Glutamatergic neuron (in vitro differentiated cells): ENCODE results near the gene C4A. TPM values are rescaled to one million over a fixed set of nuclear protein-coding genes. Genes with fewer than 3 reads are reported as not detected.
A peak's percentile ranks its signal among the peaks of the same experiment; 100 is the strongest.
"Not testable (repeated sequence)": the region's sequence is repeated elsewhere in the genome, so short reads cannot be mapped to it uniquely, and the experiment has no call there.

Experiments
- DNase-seq: peaks from one replicate; pipeline ENCODE4 v3.0.0; 2022
- H3K27ac Mint-ChIP-seq: one replicate; pipeline ENCODE4 v1.8.0; 2020; ENCODE audit warnings: mild to moderate bottlenecking, mixed read lengths, inconsistent platforms; ENCODE audit not compliant: unreplicated experiment
- H3K27me3 Mint-ChIP-seq: one replicate; pipeline ENCODE4 v1.8.0; 2020; ENCODE audit warnings: mild to moderate bottlenecking, moderate library complexity, mixed read lengths, inconsistent platforms; ENCODE audit not compliant: unreplicated experiment
- H3K36me3 Mint-ChIP-seq: one replicate; pipeline ENCODE4 v1.8.0; 2020; ENCODE audit warnings: mild to moderate bottlenecking, mixed read lengths, inconsistent platforms; ENCODE audit not compliant: unreplicated experiment
- H3K4me1 Mint-ChIP-seq: one replicate; pipeline ENCODE4 v1.8.0; 2020; ENCODE audit warnings: mild to moderate bottlenecking, low read depth, mixed read lengths, inconsistent platforms; ENCODE audit not compliant: unreplicated experiment
- H3K4me3 Mint-ChIP-seq: one replicate; pipeline ENCODE4 v1.8.0; 2020; ENCODE audit warnings: mild to moderate bottlenecking, mixed read lengths, inconsistent platforms; ENCODE audit not compliant: unreplicated experiment
- H3K9me3 Mint-ChIP-seq: one replicate; pipeline ENCODE4 v1.8.0; 2020; ENCODE audit warnings: mild to moderate bottlenecking, moderate library complexity, mixed read lengths, inconsistent platforms; ENCODE audit not compliant: unreplicated experiment
- long read RNA-seq: library from polyadenylated mRNA; unstranded; transcript quantifications from one replicate; pipeline ENCODE4 v2.0.0, GENCODE V29; 2020; ENCODE audit not compliant: unreplicated experiment
- total RNA-seq: library from RNA; stranded (reverse); fragmentation: NEBNext Ultra II Directional; extraction: Animal tissue kit (Norgen Biotek cat#: 25700); gene quantifications from one replicate; pipeline ENCODE4 v1.2.1, GENCODE V29; 2021; ENCODE audit not compliant: unreplicated experiment
- TF ChIP-seq, protein P1 (sequence below): fragments of 200-600 bp; sonication (generic); IDR thresholded peaks from one replicate; pipeline ENCODE4 v1.5.0; 2021; ENCODE audit not compliant: partially characterized antibody, unreplicated experiment

The C4A gene
- total RNA-seq: 9.3 TPM
- long read RNA-seq: 0 reads

DNA sequence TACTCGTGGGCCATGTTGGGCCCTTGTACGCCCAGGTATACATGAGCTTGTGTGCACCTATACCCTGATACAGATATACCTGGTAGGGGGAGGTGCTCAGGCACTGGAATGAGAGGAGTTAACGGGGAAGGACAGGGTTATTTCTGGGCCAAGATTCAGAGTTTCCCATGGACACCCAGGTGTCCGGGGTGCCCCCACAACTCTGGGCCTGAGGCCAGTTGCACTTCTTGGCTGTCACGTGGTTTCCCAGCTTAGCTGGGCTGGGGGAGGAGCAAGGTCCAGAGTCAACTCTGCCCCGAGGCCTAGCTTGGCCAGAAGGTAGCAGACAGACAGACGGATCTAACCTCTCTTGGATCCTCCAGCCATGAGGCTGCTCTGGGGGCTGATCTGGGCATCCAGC, at the start of gene C4A:
TSS of gene C4A (plus strand) at position 314 of the 400 bp plus-strand sequence. CDS start at position 365, 51 bp downstream.
- not testable (repeated sequence) for H3K9me3 Mint-ChIP-seq, DNase-seq, H3K4me1 Mint-ChIP-seq, H3K36me3 Mint-ChIP-seq, H3K27ac Mint-ChIP-seq, H3K4me3 Mint-ChIP-seq, H3K27me3 Mint-ChIP-seq

DNA sequence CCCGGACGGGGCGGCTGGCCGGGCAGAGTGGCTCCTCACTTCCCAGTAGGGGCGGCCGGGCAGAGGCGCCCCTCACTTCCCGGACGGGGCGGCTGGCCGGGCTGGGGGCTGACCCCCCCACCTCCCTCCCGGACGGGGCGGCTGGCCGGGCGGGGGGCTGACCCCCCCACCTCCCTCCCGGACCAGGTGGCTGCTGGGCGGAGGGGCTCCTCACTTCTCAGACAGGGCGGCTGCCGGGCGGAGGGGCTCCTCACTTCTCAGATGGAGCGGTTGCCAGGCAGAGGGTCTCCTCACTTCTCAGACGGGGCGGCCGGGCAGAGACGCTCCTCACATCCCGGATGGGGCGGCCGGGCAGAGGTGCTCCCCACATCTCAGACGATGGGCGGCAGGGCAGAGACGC, 49.7 kb upstream of the C4A start:
- not testable (repeated sequence) for H3K27me3 Mint-ChIP-seq, H3K9me3 Mint-ChIP-seq, DNase-seq, H3K36me3 Mint-ChIP-seq, H3K4me3 Mint-ChIP-seq, H3K4me1 Mint-ChIP-seq, H3K27ac Mint-ChIP-seq

DNA sequence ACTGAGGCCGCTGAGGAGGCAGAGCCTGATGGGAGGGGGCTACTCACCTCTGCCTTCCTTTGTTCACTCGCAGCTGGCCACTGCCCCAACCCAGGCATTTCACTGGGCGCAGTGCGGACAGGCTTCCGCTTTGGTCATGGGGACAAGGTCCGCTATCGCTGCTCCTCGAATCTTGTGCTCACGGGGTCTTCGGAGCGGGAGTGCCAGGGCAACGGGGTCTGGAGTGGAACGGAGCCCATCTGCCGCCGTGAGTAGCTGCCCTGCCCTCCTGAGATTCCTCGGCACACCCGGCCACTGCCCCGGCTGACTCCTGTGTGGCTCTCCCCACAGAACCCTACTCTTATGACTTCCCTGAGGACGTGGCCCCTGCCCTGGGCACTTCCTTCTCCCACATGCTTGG, 48.3 kb upstream of the C4A start:
- no peak overlapping the region for H3K27ac Mint-ChIP-seq
- H3K4me3 Mint-ChIP-seq: no peak overlapping the region
- H3K4me1 Mint-ChIP-seq: no peaks in the 10 kb centered on the region
- peaks cover 8% of the 10 kb centered on the region for H3K9me3 Mint-ChIP-seq
- DNase-seq: no peak
- H3K27me3 Mint-ChIP-seq: peaks cover 2% of the 10 kb centered on the region
- peaks cover 4% of the 10 kb centered on the region for H3K36me3 Mint-ChIP-seq
- TF ChIP-seq, protein P1, sequence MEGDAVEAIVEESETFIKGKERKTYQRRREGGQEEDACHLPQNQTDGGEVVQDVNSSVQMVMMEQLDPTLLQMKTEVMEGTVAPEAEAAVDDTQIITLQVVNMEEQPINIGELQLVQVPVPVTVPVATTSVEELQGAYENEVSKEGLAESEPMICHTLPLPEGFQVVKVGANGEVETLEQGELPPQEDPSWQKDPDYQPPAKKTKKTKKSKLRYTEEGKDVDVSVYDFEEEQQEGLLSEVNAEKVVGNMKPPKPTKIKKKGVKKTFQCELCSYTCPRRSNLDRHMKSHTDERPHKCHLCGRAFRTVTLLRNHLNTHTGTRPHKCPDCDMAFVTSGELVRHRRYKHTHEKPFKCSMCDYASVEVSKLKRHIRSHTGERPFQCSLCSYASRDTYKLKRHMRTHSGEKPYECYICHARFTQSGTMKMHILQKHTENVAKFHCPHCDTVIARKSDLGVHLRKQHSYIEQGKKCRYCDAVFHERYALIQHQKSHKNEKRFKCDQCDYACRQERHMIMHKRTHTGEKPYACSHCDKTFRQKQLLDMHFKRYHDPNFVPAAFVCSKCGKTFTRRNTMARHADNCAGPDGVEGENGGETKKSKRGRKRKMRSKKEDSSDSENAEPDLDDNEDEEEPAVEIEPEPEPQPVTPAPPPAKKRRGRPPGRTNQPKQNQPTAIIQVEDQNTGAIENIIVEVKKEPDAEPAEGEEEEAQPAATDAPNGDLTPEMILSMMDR: no peak

DNA sequence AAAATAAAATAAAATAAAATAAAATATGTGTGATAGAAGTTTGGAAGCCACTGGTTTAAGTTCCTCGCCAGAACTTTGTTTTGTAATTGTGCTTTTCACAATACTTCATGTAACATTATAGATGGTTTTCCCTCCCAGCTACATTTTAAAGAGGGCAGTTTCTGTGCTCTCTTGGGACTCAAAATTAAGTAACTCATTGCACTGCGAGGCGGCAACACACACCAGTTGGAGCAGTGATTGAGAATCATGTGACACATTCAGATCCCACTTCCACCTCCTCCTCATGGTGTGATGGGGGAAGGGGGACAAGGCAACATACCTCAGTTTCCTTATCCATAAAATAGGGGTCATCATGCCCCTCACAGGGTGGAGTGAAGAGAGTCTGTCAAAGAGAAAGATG, 46.8 kb upstream of the C4A start:
- Mint-ChIP-seq H3K4me1 (no peaks in the 10 kb centered on the region), H3K27me3 (peaks cover 2% of the 10 kb centered on the region), H3K36me3 (peaks cover 4% of the 10 kb centered on the region), H3K9me3 (peaks cover 8% of the 10 kb centered on the region), H3K27ac (no peak overlapping the region), H3K4me3 (no peak overlapping the region)
- TF ChIP-seq, protein P1: no peak
- DNase-seq: no peak

DNA sequence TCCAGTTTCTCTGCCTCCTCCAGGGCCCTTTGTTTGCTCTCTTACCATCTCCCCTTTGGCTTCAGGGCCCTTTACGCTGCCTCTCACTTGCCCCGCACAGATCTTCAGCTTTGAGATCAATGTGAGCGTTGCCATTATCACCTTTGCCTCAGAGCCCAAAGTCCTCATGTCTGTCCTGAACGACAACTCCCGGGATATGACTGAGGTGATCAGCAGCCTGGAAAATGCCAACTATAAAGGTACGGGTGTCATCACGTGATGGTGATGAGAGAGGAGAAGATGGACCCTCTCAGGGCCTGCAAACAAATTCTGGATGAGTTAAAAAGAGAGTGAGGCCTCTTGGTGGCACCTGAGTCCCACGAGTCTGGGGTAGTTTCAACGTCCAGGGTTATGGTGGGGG, 46.0 kb upstream of the C4A start:
- H3K4me3 Mint-ChIP-seq: no peak overlapping the region
- no peak for DNase-seq
- peaks cover 8% of the 10 kb centered on the region for H3K9me3 Mint-ChIP-seq
- H3K4me1 Mint-ChIP-seq: peaks cover 3% of the 10 kb centered on the region
- H3K27me3 Mint-ChIP-seq: peaks cover 2% of the 10 kb centered on the region
- TF ChIP-seq, protein P1: no peak
- H3K27ac Mint-ChIP-seq: no peak overlapping the region
- peaks cover 4% of the 10 kb centered on the region for H3K36me3 Mint-ChIP-seq

DNA sequence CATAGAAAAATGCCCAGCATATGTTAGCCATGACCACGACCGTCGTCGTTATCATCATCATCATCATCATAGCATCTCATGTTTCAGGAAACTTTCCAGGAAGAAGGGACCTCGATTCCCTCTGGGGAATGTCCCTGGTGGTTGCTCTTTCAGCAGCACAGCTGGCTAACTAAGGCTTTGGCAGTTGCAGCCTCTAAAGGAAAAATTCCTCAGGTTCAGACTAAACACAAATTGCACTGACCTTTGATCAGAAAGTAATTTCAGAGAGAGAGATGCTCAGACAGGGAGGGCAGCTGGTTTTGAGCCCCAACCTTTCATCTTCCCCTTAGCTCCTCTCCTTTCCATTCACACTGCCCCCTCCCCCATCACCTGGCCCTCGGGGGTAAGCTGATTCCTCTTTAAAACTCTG, 41.6 kb upstream of the C4A start:
- Mint-ChIP-seq H3K4me1 (peaks cover 3% of the 10 kb centered on the region), H3K9me3 (no peaks in the 10 kb centered on the region), H3K27me3 (peaks cover 4% of the 10 kb centered on the region), H3K27ac (no peak overlapping the region), H3K36me3 (peaks cover 4% of the 10 kb centered on the region), H3K4me3 (peak overlapping the region; percentile 43)
- DNase-seq: no peak
- TF ChIP-seq, protein P1: no peak
